Measurements from ENCODE around the gene CFAP141. TPM values are rescaled to one million over a fixed set of nuclear protein-coding genes. Genes with fewer than 3 reads are reported as not detected.

The CFAP141 gene
- polyA plus RNA-seq (2012; ENCODE audit: insufficient read length, low read depth) = not detected

DNA sequence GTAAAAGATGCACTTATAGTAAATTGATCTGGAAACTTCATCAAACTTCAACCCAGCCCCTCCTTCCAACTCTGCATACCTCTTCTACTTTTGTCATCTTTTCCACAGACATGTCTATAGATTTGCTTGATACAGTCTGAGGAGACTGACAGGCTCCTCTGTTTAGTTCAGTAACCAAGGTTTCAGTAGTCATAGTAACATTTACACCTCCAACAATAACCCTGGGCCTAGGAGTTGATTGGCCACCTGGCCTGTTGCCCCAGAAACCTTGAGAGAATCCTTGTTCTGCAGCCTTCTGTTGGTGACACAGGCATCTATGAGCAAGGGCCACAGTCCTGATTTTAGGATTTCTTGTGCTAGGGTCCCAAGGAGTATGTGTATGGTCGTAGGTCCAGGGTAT is at the start of gene CFAP141:
Gene CFAP141, minus strand, starts transcription at position 138 of the 400 bp plus-strand sequence. Its CDS starts 26 bp downstream, at position 112.
- no peak for TF ChIP-seq SIN3A (IDR thresholded peaks at IDR 0.05; ENCODE audit: borderline replicate concordance, insufficient read depth, low read length)
- TF ChIP-seq TAF1 (IDR thresholded peaks at IDR 0.05; ENCODE audit: borderline replicate concordance, insufficient read depth, low read length) = no peak
- no peak for TF ChIP-seq REST (IDR thresholded peaks at IDR 0.05; ENCODE audit: insufficient read depth in 1 of 2, low read depth in 2 of 2, low read length in 2 of 2)
- TF ChIP-seq POLR2AphosphoS5 (IDR thresholded peaks at IDR 0.05; ENCODE audit: low read depth, low read length) = no peak

DNA sequence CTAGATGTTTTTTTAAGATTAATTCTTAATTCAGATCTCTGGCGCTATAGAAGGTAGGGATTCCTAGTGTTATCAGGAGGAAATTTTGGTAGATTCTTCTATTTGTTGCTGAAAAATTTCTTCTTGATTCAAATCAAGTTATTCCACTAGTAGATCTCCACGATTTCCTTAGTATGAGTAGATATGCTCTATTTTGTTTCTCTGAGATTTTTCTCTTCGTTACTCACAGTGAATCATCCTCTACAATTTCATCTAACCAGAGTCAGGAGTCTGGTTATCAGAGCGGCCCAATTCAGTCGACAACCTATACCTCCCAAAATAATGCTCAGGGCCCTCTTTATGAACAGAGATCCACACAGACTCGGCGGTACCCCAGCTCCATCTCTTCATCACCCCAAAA is 47.5 kb upstream of the CFAP141 start:
- TF ChIP-seq SIN3A (IDR thresholded peaks at IDR 0.05; ENCODE audit: borderline replicate concordance, insufficient read depth, low read length) (no peak), FOXP2 (optimal IDR thresholded peaks at IDR 0.05; ENCODE audit: borderline replicate concordance, extremely low read depth, extremely low read length, insufficient read depth) (no peak), TAF1 (IDR thresholded peaks at IDR 0.05; ENCODE audit: borderline replicate concordance, insufficient read depth, low read length) (no peak), REST (IDR thresholded peaks at IDR 0.05; ENCODE audit: insufficient read depth in 1 of 2, low read depth in 2 of 2, low read length in 2 of 2) (no peak), POLR2AphosphoS5 (IDR thresholded peaks at IDR 0.05; ENCODE audit: low read depth, low read length) (no peak)

- no peak for TF ChIP-seq POLR2AphosphoS5 (IDR thresholded peaks at IDR 0.05; ENCODE audit: low read depth, low read length)
- no peak for TF ChIP-seq REST (IDR thresholded peaks at IDR 0.05; ENCODE audit: insufficient read depth in 1 of 2, low read depth in 2 of 2, low read length in 2 of 2)
- TF ChIP-seq SIN3A (IDR thresholded peaks at IDR 0.05; ENCODE audit: borderline replicate concordance, insufficient read depth, low read length) = no peak
- TF ChIP-seq FOXP2 (optimal IDR thresholded peaks at IDR 0.05; ENCODE audit: borderline replicate concordance, extremely low read depth, extremely low read length, insufficient read depth) = no peak
- TF ChIP-seq TAF1 (IDR thresholded peaks at IDR 0.05; ENCODE audit: borderline replicate concordance, insufficient read depth, low read length) = no peak
Measured at GRCh38 chr1:154241703-154242351, 35.7 kb upstream of the CFAP141 start.

DNA sequence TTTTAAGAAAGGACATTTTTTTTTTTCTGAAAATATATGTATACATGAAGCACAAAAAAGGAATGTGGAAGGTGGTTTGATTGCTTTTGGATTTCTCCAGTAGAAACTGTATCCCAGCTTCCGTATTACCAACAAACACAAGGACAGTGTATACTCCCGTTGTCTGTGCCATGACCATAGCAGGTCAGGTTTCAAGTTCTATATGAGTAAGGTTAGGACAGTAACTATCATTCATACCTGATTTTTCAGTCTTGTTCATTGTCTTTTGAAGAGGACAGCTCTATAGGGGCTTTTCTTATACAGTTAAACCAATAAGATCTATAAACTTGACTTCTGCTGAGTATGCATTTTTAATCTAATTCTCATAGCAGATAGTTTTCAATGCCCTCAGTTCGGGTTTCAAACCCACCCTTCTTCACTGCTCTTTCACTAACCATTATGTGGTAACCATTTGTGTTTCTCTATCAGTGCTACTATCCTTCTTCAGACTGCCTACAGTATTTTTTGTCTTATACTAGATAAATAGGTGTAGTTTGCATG is 34.2 kb upstream of the CFAP141 start:
- TF ChIP-seq SIN3A (IDR thresholded peaks at IDR 0.05; ENCODE audit: borderline replicate concordance, insufficient read depth, low read length) (no peak), POLR2AphosphoS5 (IDR thresholded peaks at IDR 0.05; ENCODE audit: low read depth, low read length) (no peak), FOXP2 (optimal IDR thresholded peaks at IDR 0.05; ENCODE audit: borderline replicate concordance, extremely low read depth, extremely low read length, insufficient read depth) (no peak), TAF1 (IDR thresholded peaks at IDR 0.05; ENCODE audit: borderline replicate concordance, insufficient read depth, low read length) (no peak), REST (IDR thresholded peaks at IDR 0.05; ENCODE audit: insufficient read depth in 1 of 2, low read depth in 2 of 2, low read length in 2 of 2) (no peak)

Measured in PFSK-1 (cell line).